Hindlimb muscle (tissue), 1 donor: Measurements from ENCODE around the gene OR51I1. TPM values are rescaled to one million over a fixed set of nuclear protein-coding genes. Genes with fewer than 3 reads are reported as not detected.

Experiments
- DNase-seq: peaks from one replicate; pipeline ENCODE4 v3.0.0-alpha.2; 2013
- polyA plus RNA-seq: library from polyadenylated mRNA; unstranded; fragments of 120-200 nt; gene quantifications from one replicate; pipeline ENCODE4 v1.2.1, GENCODE V29; 2013; ENCODE audit not compliant: insufficient read length

The OR51I1 gene, protein sequence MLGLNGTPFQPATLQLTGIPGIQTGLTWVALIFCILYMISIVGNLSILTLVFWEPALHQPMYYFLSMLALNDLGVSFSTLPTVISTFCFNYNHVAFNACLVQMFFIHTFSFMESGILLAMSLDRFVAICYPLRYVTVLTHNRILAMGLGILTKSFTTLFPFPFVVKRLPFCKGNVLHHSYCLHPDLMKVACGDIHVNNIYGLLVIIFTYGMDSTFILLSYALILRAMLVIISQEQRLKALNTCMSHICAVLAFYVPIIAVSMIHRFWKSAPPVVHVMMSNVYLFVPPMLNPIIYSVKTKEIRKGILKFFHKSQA
- polyA plus RNA-seq, result not detected

DNA sequence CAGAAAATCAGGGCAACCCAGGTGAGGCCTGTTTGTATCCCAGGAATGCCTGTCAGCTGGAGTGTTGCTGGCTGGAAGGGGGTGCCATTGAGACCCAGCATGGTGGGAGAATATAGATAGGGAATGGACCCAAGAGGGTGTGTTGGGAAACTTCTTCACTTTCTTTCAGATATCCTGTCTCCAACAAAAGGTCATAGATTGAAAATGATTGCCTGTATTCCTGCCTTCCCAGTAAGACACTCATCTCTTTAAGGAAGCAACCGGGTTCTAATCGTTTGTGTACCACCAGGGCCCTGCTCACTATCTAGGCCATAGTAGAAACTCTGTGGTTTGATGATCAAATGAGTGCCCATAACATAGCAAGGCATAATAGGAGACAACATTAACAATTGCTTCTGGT is at the start of gene OR51I1:
Gene OR51I1, minus strand, starts transcription at position 101 of the 400 bp plus-strand sequence. Its CDS starts 0 bp downstream, at position 101.
- DNase-seq, result no peak

DNA sequence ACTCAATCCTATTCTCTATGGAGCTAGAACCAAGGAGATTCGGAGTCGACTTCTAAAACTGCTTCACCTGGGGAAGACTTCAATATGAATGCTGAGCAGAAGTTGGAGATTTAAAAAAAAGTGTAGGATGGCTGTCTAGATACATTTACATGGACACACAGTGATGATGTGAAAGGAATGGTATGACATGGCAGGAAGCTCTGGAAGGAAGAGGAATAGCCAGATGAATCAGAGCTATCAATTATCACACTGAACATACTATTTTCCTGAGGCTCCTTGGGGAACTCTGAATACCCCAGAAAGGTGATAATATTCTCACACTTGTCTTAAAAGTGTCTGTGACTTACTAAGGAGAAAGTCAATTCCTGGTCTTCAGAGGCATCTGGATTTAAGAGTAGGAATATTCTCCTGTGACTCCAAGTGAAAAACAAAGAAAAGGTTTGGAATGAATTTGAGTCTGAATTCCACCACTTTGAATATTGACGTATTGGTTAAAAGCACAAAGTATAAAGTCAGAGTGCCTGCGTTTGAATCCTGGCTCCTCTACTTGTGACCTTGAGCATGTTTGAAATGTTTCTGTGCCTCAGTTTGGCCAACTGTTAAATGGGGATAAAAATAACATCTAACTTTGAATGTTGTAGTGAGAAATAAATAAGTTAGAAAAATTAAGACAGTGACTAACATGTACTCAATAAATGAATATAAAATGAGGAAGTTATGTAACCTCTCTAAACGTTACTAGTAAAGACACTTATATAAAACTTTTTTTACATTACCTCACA is 48.5 kb upstream of the OR51I1 start:
- no peak for DNase-seq

DNA sequence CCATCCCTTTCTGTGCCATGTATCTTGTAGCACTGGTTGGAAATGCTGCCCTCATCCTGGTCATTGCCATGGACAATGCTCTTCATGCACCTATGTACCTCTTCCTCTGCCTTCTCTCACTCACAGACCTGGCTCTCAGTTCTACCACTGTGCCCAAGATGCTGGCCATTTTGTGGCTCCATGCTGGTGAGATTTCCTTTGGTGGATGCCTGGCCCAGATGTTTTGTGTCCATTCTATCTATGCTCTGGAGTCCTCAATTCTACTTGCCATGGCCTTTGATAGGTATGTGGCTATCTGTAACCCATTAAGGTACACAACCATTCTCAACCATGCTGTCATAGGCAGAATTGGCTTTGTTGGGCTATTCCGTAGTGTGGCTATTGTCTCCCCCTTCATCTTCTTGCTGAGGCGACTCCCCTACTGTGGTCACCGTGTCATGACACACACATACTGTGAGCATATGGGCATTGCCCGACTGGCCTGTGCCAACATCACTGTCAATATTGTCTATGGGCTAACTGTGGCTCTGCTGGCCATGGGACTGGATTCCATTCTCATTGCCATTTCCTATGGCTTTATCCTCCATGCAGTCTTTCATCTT is 47.6 kb upstream of the OR51I1 start:
- DNase-seq, result no peak

DNA sequence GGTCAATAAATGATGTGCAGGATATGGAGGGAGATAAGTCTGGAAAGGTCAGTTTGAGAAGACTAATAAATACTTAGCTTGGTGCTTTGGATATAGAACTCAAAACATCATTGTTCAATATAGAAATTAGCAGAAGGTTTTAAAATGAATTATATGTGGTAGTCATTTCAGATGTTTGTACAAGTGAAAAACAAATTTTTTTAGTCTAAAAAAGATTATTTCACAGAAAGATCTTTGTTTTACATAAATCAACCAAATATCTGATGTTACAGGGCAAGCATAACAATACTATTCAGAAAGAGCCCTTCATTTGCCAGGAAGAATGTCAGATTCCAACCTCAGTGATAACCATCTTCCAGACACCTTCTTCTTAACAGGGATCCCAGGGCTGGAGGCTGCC is 47.1 kb upstream of the OR51I1 start, which contains the start of gene OR52D1:
Gene OR52D1, plus strand, starts transcription at position 301 of the 400 bp plus-strand sequence. Its CDS starts 22 bp downstream, at position 323.
- DNase-seq, result no peak

DNA sequence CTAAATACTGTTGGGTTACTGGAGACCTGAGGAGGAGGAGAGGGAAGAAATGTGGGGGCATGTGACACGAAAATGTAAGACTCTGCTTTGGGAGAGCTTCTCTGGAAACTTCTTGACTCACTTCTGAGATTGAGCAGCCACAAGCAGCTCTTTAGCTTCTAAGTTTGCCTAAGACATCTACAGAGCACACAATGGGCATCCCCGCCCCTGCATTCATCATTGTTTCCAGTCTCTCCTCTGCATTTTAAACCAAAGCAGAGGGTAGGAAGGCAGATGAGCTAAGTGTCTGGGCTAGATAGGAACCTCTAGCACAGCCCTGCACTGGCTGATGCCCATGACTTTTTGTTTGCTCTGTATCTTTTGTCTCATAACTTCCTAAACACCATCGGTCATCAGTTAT is 45.1 kb upstream of the OR51I1 start:
- no peak for DNase-seq

DNA sequence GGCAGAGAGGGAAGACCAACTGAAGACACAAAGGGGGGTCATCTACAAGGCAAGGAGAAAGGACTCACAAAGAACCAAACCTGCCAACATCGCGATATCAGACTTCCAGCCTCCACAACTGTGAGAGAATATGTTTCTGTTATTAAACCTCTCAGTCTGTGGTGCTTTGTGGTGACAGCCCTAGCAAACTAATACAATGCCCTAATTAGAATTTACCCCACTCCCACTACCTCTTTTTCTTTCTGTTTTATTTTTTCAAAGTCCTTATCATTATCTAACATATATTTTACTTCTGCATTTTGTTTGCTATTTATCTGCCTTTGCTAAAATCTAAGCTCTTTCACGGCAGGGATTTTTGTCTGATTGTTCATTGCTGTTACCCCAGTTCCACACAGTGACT is 44.7 kb upstream of the OR51I1 start:
- no peak for DNase-seq

DNA sequence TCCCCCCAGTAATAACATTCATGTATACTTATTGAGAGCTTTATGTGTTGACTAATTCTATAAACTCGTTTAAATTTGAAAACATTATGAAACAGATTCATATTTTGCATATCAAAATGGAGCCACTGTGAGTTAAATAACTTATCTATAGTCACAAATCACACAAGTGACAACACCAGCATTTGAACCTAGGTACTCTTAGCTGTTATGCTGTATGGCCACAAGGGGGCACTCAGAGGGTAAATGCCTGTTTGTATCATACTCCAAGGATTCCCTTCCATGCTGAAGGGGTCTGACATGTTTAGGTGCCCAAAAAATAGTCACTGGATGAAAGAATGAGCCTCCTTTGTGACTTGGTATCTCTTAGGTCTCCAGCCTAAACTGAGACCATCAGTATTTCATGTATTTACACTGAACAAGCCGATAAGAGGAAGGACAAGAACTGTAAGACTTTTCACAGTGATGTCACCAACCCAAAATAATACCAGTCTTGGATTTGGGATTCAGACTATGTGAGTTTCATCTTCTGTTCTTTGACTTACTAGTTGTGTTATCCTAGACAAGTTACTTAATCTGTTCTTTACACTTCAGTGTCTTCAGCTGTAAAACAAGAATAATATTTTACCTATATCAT is 35.0 kb upstream of the OR51I1 start:
- peak; percentile 7 for DNase-seq

DNA sequence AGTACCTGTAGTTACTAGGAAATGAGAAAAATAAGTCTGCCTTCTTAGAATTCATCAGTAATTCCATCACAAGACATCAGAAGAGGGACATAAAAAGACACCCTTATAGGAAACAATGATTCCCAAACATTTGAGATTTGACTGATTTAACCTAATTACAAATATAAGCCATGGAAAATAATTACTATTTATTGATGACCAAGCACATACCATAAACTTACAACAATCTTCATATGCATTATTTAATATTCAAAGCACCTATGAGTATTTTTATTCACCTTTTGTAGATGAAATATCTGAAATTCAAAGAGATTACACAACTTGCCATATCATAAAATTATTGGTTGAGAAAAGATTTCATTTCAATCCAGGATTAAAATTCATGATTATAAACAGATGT is 32.6 kb upstream of the OR51I1 start:
- DNase-seq, result no peak

DNA sequence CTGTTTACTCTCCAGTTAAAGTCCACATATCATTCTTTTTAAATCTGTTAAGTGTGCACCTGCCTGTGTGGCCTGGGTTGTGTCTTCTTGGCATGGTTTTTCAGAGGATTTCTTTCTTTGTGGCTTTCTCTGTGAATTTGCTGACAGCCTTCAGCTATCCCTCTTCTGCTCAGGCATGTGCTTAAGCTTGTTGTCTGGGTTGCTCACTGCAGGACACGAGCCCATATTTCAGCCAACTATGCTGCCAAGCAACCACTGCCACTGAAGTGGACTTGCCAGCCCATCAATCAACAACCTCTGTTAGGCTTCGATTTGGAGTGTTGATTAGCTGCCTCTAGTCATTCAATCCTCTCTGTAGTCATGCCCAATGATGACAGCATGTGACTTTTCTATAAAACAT is 26.2 kb upstream of the OR51I1 start:
- DNase-seq, result no peak

DNA sequence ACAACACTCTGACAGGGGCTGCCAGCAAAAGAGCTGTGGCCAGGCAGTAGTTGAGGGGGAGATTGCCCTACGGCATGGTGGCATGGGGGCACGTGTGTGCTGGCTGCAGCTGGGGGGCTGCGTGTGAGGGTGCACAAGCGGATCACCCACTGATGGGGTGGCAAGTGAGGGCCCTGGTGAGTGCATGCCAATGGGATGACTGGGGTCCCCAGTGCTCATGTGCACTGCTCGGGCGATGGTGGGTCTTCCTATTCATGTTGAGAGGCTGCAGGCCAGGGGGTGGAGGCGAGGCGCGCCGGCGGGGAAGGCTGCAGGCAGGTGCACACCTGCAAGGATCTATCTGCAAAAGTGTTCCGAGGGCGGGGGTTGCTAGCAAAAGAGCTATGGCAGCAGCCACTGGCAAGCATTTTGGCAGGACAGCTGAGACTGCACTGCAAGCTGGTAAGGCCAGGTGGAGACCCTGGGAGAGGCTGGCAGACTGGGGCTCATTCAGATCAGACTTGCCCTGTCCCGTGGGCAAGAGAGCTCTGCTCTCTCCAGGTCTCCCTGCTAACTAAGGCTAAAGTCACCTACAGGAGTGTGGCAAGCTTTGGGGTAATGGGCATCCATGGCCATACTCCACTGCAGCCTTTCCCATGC is 19.8 kb upstream of the OR51I1 start:
- DNase-seq, result no peak

DNA sequence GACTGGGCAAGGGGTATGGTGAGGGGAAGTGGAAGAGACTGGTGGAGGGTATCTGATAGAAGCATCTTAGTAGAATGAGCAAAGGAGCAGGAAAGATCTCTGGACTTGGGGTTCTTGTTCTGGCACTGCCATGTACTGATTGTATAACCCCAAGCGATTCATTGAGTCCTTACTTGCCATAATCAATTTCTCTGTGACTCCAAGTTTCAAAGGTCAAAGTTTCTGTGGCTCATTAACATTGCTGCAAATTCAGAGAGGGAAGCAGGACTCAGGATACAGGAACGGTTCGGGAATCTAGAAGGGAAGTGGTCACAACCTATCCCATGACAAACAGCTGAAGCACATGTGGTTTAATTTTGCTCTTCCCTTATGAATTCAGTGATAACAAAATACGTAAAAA is 8.1 kb upstream of the OR51I1 start:
- DNase-seq, result no peak

DNA sequence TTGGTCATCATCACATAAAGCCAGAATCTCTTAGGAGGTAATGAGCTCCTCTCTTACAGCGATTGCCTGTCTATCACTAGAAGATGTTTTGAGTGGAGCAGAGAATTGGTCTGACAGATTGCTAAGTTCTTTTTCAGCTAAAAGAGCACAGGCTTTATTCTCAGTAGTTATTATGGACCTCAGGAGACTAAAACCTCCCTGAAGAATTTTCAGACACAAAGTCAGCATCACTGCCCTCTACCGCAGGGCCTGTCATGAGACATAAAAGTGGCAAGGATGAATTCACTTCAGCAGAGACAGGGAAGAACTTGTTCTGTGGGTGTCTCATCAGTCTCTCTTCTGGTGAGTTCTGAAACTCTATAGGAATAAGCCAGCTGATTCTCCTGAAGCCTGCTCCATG is 7.7 kb upstream of the OR51I1 start, which contains the start of gene OR51I2:
Gene OR51I2, plus strand, starts transcription at position 301 of the 400 bp plus-strand sequence. CDS start 4,166 bp downstream, outside the sequence.
- DNase-seq, result no peak

DNA sequence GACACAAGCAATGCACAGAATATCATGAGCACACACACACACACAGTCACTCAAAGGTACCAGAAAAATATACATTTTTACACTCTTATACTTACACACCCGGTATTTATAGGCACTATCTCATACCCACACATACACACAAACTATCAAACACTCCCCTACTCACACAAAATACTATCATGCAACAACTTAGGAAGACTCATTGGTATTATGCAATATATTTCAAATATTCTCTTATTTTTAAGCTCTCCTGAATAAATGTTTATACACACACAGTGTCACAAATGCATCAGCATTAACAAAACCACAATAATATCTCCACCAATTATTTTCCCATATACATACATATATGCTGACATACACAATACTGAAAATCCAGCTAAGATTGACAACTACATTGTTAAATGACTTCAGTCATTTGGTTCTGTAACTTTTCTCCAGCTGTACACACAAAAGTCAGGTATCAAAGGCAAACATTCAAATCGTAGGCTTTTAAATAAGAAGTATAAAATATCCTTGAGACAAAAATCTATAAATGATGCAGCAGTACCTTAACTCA is 2.6 kb upstream of the OR51I1 start:
- no peak for DNase-seq

DNA sequence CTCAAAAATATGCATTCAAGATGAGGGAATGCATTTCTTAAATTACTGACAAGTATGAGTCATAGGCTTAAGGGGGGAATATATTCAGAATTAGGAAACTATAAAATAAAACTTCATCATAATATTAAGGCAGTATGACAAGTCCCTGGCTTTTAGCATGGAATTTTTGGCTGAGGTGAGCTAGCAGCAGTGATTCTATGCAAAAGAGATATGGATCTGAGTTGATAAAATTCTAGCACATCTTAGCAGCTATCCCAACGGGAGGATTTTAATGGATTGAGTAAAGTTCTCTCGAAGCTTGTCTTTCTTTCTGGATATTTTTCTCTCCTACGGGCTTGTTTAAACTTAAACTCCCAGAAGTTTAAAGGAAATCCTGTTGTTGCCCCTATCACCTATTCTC is 18.2 kb downstream of the OR51I1 start:
- DNase-seq, result no peak

DNA sequence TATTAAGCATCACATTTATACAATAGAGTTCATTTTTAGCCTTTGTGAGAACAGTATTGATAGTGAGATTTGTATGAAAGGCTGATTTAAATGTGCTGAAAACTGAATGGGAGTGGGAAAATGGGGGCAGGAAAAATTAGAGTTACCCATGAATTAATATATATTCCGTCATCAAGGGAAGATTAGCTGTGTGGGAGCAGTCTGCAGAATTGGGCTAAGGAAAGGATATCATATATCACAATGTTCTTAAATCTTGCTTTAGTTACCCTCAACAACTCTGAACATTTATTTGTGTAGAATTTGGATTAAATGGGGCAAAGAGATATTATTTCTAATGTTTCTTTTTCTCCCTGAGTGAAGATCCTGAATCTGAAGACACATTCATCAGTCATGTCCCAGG is 19.5 kb downstream of the OR51I1 start, which contains the start of gene OR51Q1:
Gene OR51Q1, plus strand, starts transcription at position 301 of the 400 bp plus-strand sequence. Its CDS starts 90 bp downstream, at position 391.
- DNase-seq, result no peak

DNA sequence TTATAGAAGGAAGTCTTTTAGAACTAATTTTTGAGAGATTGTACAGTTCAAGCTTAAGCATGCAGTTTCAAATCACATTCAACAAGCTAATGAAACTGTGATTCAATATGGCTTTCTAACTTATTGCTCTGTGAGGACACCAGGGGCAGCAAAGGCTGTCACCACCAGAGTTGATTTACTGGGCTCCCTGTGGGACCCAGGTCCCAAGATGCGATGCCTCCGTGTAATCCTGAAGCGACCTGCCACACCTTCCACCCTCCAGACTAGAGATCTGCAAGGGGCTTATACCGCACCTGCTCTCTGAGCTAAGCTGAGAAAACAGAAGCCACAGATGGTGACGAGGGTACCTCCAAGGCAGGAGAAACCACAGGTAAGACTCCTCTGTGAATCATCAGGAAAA is 20.3 kb downstream of the OR51I1 start:
- DNase-seq, result no peak

DNA sequence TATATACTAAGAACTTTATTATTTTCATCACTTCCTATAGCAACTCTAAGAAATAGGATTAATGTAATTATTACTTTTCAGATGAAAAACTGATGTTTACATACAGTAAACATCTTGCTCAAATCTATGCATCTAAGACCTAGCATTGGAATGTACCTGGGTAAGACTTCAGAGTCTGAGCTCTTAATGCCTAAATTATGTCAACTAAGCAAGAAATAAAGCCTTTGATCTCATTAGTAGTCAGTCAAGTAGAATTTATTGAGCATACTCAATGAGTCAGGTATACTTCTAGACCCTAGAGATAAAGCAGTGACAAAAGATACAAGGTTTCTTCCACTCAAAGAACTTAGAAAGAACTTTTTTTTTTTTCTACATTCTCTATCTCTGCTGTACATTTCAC is 36.1 kb downstream of the OR51I1 start:
- DNase-seq, result no peak

DNA sequence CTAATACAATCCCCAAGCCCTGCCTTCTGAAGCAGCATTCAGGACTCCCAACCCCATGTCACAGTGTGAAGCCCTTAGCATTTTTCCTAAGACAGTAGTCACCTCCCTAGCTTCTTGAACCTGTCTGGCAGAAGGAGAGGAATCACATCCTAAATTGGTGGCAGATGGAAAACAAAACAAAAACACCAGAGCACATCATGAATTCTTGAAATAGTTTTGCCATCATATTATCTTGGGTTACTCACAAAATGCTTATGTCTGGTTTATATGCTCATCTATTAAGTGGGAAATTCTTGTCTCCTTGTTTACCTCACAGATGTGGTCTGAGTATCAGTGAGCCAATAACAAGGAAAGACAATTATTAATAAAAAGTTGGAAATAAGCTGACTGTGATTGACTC is 42.4 kb downstream of the OR51I1 start:
- DNase-seq, result no peak

DNA sequence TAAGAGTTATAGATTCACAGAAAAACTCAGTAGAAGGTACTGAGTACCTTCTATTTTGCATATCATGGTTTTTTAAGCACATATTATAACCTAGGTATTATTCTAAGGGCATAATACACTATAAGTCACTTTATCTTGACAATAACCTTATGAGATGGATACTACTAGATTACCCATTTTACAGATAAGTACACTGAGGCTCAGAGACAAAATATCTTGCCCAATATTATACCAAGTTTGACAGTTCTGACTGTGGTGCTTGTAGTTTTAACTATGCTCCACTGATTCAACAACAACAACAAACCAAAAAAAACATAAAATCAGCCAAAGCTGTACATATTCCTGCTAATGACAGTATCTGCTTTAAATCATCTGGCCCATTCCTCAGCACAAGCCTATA is 47.2 kb downstream of the OR51I1 start:
- DNase-seq, result no peak
